ENCODE measurements around the gene SMPDL3A. TPM values are rescaled to one million over a fixed set of nuclear protein-coding genes. Genes with fewer than 3 reads are reported as not detected.
A peak's percentile ranks its signal among the peaks of the same experiment; 100 is the strongest.

Gene SMPDL3A
- polyA plus RNA-seq, 4 donors: 21.0 to 120 (median 68.7) TPM

GRCh38 chr6:122838060-122838780, 49.2 kb downstream of the SMPDL3A start:
- no peaks in the 10 kb centered on the region for H3K9me3 ChIP-seq (ENCODE audit: control insufficient read depth in 2 of 2, insufficient read depth in 1 of 2, low read depth in 1 of 2, low read length in 1 of 2)
- no peaks in the 10 kb centered on the region for H3K27me3 ChIP-seq (ENCODE audit: control insufficient read depth in 3 of 3, insufficient read depth in 3 of 3, low read length in 3 of 3)
- no peak overlapping the region for H3K27ac ChIP-seq (ENCODE audit: low read depth in 1 of 3, low read length in 2 of 3)
- no peak for FAIRE-seq
- no peak overlapping the region for H3K4me3 ChIP-seq (ENCODE audit: low read depth in 1 of 3, low read length in 3 of 3)
- no peaks in the 10 kb centered on the region for H3K4me1 ChIP-seq (ENCODE audit: control insufficient read depth in 3 of 3, insufficient read depth in 2 of 3, low read depth in 1 of 3, low read length in 2 of 3)
- peak; percentile 28 to 34 for DNase-seq
- H3K36me3 ChIP-seq (ENCODE audit: control insufficient read depth in 3 of 3, insufficient read depth in 2 of 3, low read depth in 1 of 3, low read length in 3 of 3): no peaks in the 10 kb centered on the region
- 80 to 82% (median 81%) methylated on average over 3 of the region's 3 CpGs for WGBS, 3 donors

- no peak overlapping the region for H3K4me3 ChIP-seq (ENCODE audit: low read depth in 1 of 3, low read length in 3 of 3)
- no peaks in the 10 kb centered on the region for H3K36me3 ChIP-seq (ENCODE audit: control insufficient read depth in 3 of 3, insufficient read depth in 2 of 3, low read depth in 1 of 3, low read length in 3 of 3)
- 0% methylated on average over 1 of the region's 1 CpG for WGBS, 3 donors
- H3K27ac ChIP-seq (ENCODE audit: low read depth in 1 of 3, low read length in 2 of 3): no peak overlapping the region
- FAIRE-seq (no peak), DNase-seq (peak; percentile 73)
- H3K27me3 ChIP-seq (ENCODE audit: control insufficient read depth in 3 of 3, insufficient read depth in 3 of 3, low read length in 3 of 3): no peaks in the 10 kb centered on the region
- H3K4me1 ChIP-seq (ENCODE audit: control insufficient read depth in 3 of 3, insufficient read depth in 2 of 3, low read depth in 1 of 3, low read length in 2 of 3): no peaks in the 10 kb centered on the region
- H3K9me3 ChIP-seq (ENCODE audit: control insufficient read depth in 2 of 2, insufficient read depth in 1 of 2, low read depth in 1 of 2, low read length in 1 of 2): no peaks in the 10 kb centered on the region
Measured at GRCh38 chr6:122839472-122839871, 50.4 kb downstream of the SMPDL3A start.

GRCh38 chr6:122839906-122840305, 50.8 kb downstream of the SMPDL3A start:
- no peaks in the 10 kb centered on the region for H3K27me3 ChIP-seq (ENCODE audit: control insufficient read depth in 3 of 3, insufficient read depth in 3 of 3, low read length in 3 of 3)
- no peaks in the 10 kb centered on the region for H3K9me3 ChIP-seq (ENCODE audit: control insufficient read depth in 2 of 2, insufficient read depth in 1 of 2, low read depth in 1 of 2, low read length in 1 of 2)
- H3K4me1 ChIP-seq (ENCODE audit: control insufficient read depth in 3 of 3, insufficient read depth in 2 of 3, low read depth in 1 of 3, low read length in 2 of 3): no peaks in the 10 kb centered on the region
- DNase-seq (no peak), FAIRE-seq (no peak)
- no peaks in the 10 kb centered on the region for H3K36me3 ChIP-seq (ENCODE audit: control insufficient read depth in 3 of 3, insufficient read depth in 2 of 3, low read depth in 1 of 3, low read length in 3 of 3)
- WGBS, 3 donors: 66 to 71% (median 66%) methylated on average over 6 to 8 of the region's 8 CpGs
- H3K4me3 ChIP-seq (ENCODE audit: low read depth in 1 of 3, low read length in 3 of 3): no peak overlapping the region
- no peak overlapping the region for H3K27ac ChIP-seq (ENCODE audit: low read depth in 1 of 3, low read length in 2 of 3)

DNA sequence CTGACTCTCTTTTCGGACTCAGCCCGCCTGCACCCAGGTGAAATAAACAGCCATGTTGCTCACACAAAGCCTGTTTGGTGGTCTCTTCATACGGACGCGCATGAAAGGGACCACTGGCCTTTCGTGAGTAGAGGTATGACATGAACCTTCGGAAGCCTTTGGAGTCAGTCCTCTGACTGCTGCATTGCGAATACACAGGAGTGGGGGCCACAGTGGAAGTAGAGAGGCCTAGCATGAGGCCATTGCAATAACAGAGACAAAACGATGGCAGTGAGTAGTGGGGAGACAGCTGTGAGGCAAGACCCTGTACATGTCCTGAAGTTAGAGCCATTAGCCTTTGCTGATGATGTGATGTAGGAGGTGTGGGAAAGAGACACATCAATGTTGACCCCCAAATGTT, 56.4 kb downstream of the SMPDL3A start:
- FAIRE-seq (no peak), DNase-seq (peak in 1 of 2 donors; percentile 6)
- no peaks in the 10 kb centered on the region for H3K9me3 ChIP-seq (ENCODE audit: control insufficient read depth in 2 of 2, insufficient read depth in 1 of 2, low read depth in 1 of 2, low read length in 1 of 2)
- no peaks in the 10 kb centered on the region for H3K27me3 ChIP-seq (ENCODE audit: control insufficient read depth in 3 of 3, insufficient read depth in 3 of 3, low read length in 3 of 3)
- H3K36me3 ChIP-seq (ENCODE audit: control insufficient read depth in 3 of 3, insufficient read depth in 2 of 3, low read depth in 1 of 3, low read length in 3 of 3): no peaks in the 10 kb centered on the region
- H3K4me3 ChIP-seq (ENCODE audit: low read depth in 1 of 3, low read length in 3 of 3): no peak overlapping the region
- 92 to 98% (median 94%) methylated on average over 8 to 9 of the region's 9 CpGs for WGBS, 3 donors
- H3K27ac ChIP-seq (ENCODE audit: low read depth in 1 of 3, low read length in 2 of 3): peak overlapping the region in 2 of 3 donors; percentile 62 to 74
- peaks cover 0 to 5% (median 0%) of the 10 kb centered on the region in 3 donors for H3K4me1 ChIP-seq (ENCODE audit: control insufficient read depth in 3 of 3, insufficient read depth in 2 of 3, low read depth in 1 of 3, low read length in 2 of 3)

- H3K27me3 ChIP-seq (ENCODE audit: control insufficient read depth in 3 of 3, insufficient read depth in 3 of 3, low read length in 3 of 3): no peaks in the 10 kb centered on the region
- WGBS, 3 donors: 17 to 44% (median 38%) methylated on average over 3 of the region's 3 CpGs
- H3K27ac ChIP-seq (ENCODE audit: low read depth in 1 of 3, low read length in 2 of 3): peak overlapping the region in 2 of 3 donors; percentile 62 to 74
- peak; percentile 64 to 74 for DNase-seq
- no peak for FAIRE-seq
- no peaks in the 10 kb centered on the region for H3K9me3 ChIP-seq (ENCODE audit: control insufficient read depth in 2 of 2, insufficient read depth in 1 of 2, low read depth in 1 of 2, low read length in 1 of 2)
- peaks cover 0 to 5% (median 0%) of the 10 kb centered on the region in 3 donors for H3K4me1 ChIP-seq (ENCODE audit: control insufficient read depth in 3 of 3, insufficient read depth in 2 of 3, low read depth in 1 of 3, low read length in 2 of 3)
- no peak overlapping the region for H3K4me3 ChIP-seq (ENCODE audit: low read depth in 1 of 3, low read length in 3 of 3)
- no peaks in the 10 kb centered on the region for H3K36me3 ChIP-seq (ENCODE audit: control insufficient read depth in 3 of 3, insufficient read depth in 2 of 3, low read depth in 1 of 3, low read length in 3 of 3)
Measured at GRCh38 chr6:122845916-122846612, 57.0 kb downstream of the SMPDL3A start.

- Histone ChIP-seq H3K27me3 (ENCODE audit: control insufficient read depth in 3 of 3, insufficient read depth in 3 of 3, low read length in 3 of 3) (peaks cover 0 to 3% (median 0%) of the 10 kb centered on the region in 3 donors), H3K4me3 (ENCODE audit: low read depth in 1 of 3, low read length in 3 of 3) (no peak overlapping the region), H3K4me1 (ENCODE audit: control insufficient read depth in 3 of 3, insufficient read depth in 2 of 3, low read depth in 1 of 3, low read length in 2 of 3) (no peaks in the 10 kb centered on the region), H3K27ac (ENCODE audit: low read depth in 1 of 3, low read length in 2 of 3) (peak overlapping the region in 1 of 3 donors; percentile 58), H3K9me3 (ENCODE audit: control insufficient read depth in 2 of 2, insufficient read depth in 1 of 2, low read depth in 1 of 2, low read length in 1 of 2) (no peaks in the 10 kb centered on the region), H3K36me3 (ENCODE audit: control insufficient read depth in 3 of 3, insufficient read depth in 2 of 3, low read depth in 1 of 3, low read length in 3 of 3) (no peaks in the 10 kb centered on the region)
- WGBS, 3 donors: 30 to 53% (median 33%) methylated on average over 6 of the region's 6 CpGs
- peak in 1 of 2 donors; percentile 85 for DNase-seq
- FAIRE-seq: no peak
Measured at GRCh38 chr6:122853259-122853995, 64.4 kb downstream of the SMPDL3A start.

Other genes starting within 250 kb of the SMPDL3A start
- 10 to 100 TPM in 3 of 4 donors, 1 to 10 TPM in 1; 6.5 to 80.5 (median 54.9) TPM for gene PKIB, start 178.9 kb upstream of the SMPDL3A start, polyA plus RNA-seq
- gene FABP7, start 9.5 kb upstream of the SMPDL3A start, polyA plus RNA-seq: 1 to 10 TPM in 1 of 4 donors, under 1 TPM in 2, not detected in 1; 0.10 to 1.6 (median 0.67) TPM
- gene CLVS2, start 207.0 kb downstream of the SMPDL3A start, polyA plus RNA-seq: under 1 TPM in 2 of 4 donors, not detected in 2; 0.06 to 0.40 TPM

All from small intestine (tissue), 7 donors.